ENCODE data around the gene ATE1. TPM values are rescaled to one million over a fixed set of nuclear protein-coding genes. Genes with fewer than 3 reads are reported as not detected.

The ATE1 gene
- total RNA-seq, 6 donors from 2014 or later, result 13.5 to 27.9 (median 21.8) TPM

GRCh38 chr10:121772884-121773283, 154.9 kb downstream of the ATE1 start:
- H3K27ac ChIP-seq, result peak overlapping the region; percentile 5 to 57 (median 32)
- no peak for TF ChIP-seq EP300 (IDR thresholded peaks at IDR 0.05)
- 44% methylated on average over 2 of the region's 2 CpGs for WGBS, 2 donors
- no peaks in the 10 kb centered on the region for H3K9me3 ChIP-seq
- H3K36me3 ChIP-seq, result no peaks in the 10 kb centered on the region
- H3K27me3 ChIP-seq, result no peaks in the 10 kb centered on the region
- no peak overlapping the region for H3K4me3 ChIP-seq
- peaks cover 0 to 14% (median 10%) of the 10 kb centered on the region in 4 donors for H3K4me1 ChIP-seq
- ATAC-seq (ENCODE audit: low FRiP score in 2 of 2) (peak; percentile 57 to 87), DNase-seq (no peak)

- H3K4me1 ChIP-seq, result peaks cover 0 to 14% (median 10%) of the 10 kb centered on the region in 4 donors
- no peak overlapping the region for H3K4me3 ChIP-seq
- DNase-seq (no peak), ATAC-seq (ENCODE audit: low FRiP score in 2 of 2) (peak in 1 of 2 donors; percentile 76)
- no peak for TF ChIP-seq CTCF (IDR thresholded peaks at IDR 0.05)
- TF ChIP-seq POLR2AphosphoS5 (IDR thresholded peaks at IDR 0.05), result no peak
- TF ChIP-seq EP300 (IDR thresholded peaks at IDR 0.05), result no peak
- TF ChIP-seq POLR2A (IDR thresholded peaks at IDR 0.05), result no peak
- no peaks in the 10 kb centered on the region for H3K36me3 ChIP-seq
- H3K9me3 ChIP-seq, result no peaks in the 10 kb centered on the region
- 74 to 76% methylated on average over 6 of the region's 6 CpGs for WGBS, 2 donors
- peak overlapping the region; percentile 17 to 61 (median 52) for H3K27ac ChIP-seq
- no peaks in the 10 kb centered on the region for H3K27me3 ChIP-seq
These were observed 155.4 kb downstream of the ATE1 start for GRCh38 chr10:121772406-121772805.

GRCh38 chr10:121771966-121772365, 155.9 kb downstream of the ATE1 start:
- WGBS, 2 donors, result 70 to 79% methylated on average over 5 of the region's 5 CpGs
- ATAC-seq (ENCODE audit: low FRiP score in 2 of 2) (peak in 1 of 2 donors; percentile 71), DNase-seq (no peak)
- no peaks in the 10 kb centered on the region for H3K36me3 ChIP-seq
- H3K9me3 ChIP-seq, result no peaks in the 10 kb centered on the region
- TF ChIP-seq EP300 (IDR thresholded peaks at IDR 0.05) (no peak), POLR2A (IDR thresholded peaks at IDR 0.05) (no peak), POLR2AphosphoS5 (IDR thresholded peaks at IDR 0.05) (no peak), CTCF (IDR thresholded peaks at IDR 0.05) (no peak)
- H3K4me1 ChIP-seq, result peaks cover 0 to 14% (median 10%) of the 10 kb centered on the region in 4 donors
- H3K27ac ChIP-seq, result peak overlapping the region in 3 of 4 donors; percentile 17 to 61 (median 54)
- H3K4me3 ChIP-seq, result no peak overlapping the region
- no peaks in the 10 kb centered on the region for H3K27me3 ChIP-seq

- H3K27me3 ChIP-seq, result no peaks in the 10 kb centered on the region
- H3K9me3 ChIP-seq, result no peaks in the 10 kb centered on the region
- no peak for ATAC-seq (ENCODE audit: low FRiP score in 2 of 2)
- DNase-seq, result no peak
- no peak overlapping the region for H3K27ac ChIP-seq
- no peaks in the 10 kb centered on the region for H3K36me3 ChIP-seq
- WGBS, 2 donors, result 71 to 73% methylated on average over 4 of the region's 4 CpGs
- H3K4me1 ChIP-seq, result no peaks in the 10 kb centered on the region
- no peak for TF ChIP-seq CTCF (IDR thresholded peaks at IDR 0.05)
- no peak for TF ChIP-seq POLR2AphosphoS5 (IDR thresholded peaks at IDR 0.05)
- TF ChIP-seq POLR2A (IDR thresholded peaks at IDR 0.05), result no peak
- TF ChIP-seq EP300 (IDR thresholded peaks at IDR 0.05), result no peak
- no peak overlapping the region for H3K4me3 ChIP-seq
These were observed 161.4 kb downstream of the ATE1 start for GRCh38 chr10:121766426-121766825.

DNA sequence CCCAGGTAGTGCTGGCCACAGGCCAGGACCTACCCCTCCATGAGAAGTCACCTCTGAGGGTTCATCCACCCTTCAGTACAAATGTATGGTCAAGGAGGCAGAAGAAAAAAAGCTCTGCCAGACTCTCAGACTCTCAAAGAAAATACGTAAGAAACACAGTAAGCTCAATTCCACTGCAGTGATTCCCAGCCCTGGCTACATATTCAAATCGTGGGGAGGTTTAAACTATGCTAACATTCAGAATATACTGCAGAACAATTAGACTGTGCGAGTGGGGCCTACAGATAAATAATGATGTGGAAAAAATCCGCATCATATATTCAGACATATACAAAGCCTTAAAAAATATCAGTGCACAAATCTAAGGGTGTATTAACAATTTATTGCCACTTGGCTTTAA, 162.6 kb downstream of the ATE1 start:
- ATAC-seq (ENCODE audit: low FRiP score in 2 of 2), result no peak
- Histone ChIP-seq H3K9me3 (peaks cover 0 to 4% (median under 1%) of the 10 kb centered on the region in 4 donors), H3K27me3 (no peaks in the 10 kb centered on the region), H3K27ac (no peak overlapping the region), H3K4me3 (no peak overlapping the region), H3K36me3 (no peaks in the 10 kb centered on the region), H3K4me1 (no peaks in the 10 kb centered on the region)
- no peak for TF ChIP-seq CTCF (IDR thresholded peaks at IDR 0.05)
- TF ChIP-seq POLR2A (IDR thresholded peaks at IDR 0.05), result no peak
- no peak for TF ChIP-seq POLR2AphosphoS5 (IDR thresholded peaks at IDR 0.05)
- no peak for TF ChIP-seq EP300 (IDR thresholded peaks at IDR 0.05)
- DNase-seq, result no peak
- WGBS, 2 donors, result 91 to 95% methylated on average over 4 of the region's 4 CpGs
